ENCODE data around the gene ANKS1A.

GRCh38 chr6:34967461-34967860 is 78.4 kb downstream of the ANKS1A start:
- TF ChIP-seq CTCF (IDR thresholded peaks at IDR 0.05 in 8 of 11, conservative IDR thresholded peaks at IDR 0.05 in 3 of 11) (no peak), POLR2A (IDR thresholded peaks at IDR 0.05) (no peak)
